NCI-H446 treated with DMSO at 0.1 percent for 48 hours (cell line): Measurements from ENCODE around the gene ZDHHC19.
"Not testable (repeated sequence)": the region's sequence is repeated elsewhere in the genome, so short reads cannot be mapped to it uniquely, and the experiment has no call there.

Experiments used
- DNase-seq: peaks from one replicate; lab custom pipeline; 2025; lab: John Stamatoyannopoulos, UW

Gene ZDHHC19

GRCh38 chr3:196210673-196211556, at the start of gene ZDHHC19:
TSS of gene ZDHHC19 (minus strand) at chr3:196211400. CDS start at chr3:196211315, 85 bp downstream.
- DNase-seq = no peak

GRCh38 chr3:196260784-196261183, 49.6 kb upstream of the ZDHHC19 start:
- no peak for DNase-seq

- DNase-seq = no peak
These were observed 44.6 kb upstream of the ZDHHC19 start for GRCh38 chr3:196255776-196256175.

- no peak for DNase-seq
These were observed 43.4 kb upstream of the ZDHHC19 start for GRCh38 chr3:196254376-196255283.

DNA sequence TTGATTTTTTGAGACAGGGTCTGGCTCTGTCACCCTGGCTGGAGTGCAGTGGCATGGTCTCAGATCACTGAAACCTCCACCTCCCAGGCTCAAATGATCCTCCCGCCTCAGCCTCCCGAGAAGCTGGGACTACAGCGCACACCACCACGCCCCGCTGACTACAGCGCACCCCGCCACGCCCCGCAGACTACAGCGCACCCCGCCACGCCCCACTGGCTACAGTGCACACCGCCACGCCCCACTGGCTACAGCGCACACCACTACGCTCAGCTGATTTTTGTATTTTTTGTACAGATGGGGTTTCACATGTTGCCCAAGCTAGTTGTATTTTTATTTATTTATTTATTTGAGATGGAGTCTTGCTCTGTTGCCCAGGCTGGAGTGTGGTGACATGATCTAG, 40.7 kb upstream of the ZDHHC19 start:
- no peak for DNase-seq

GRCh38 chr3:196246612-196247308, 35.6 kb upstream of the ZDHHC19 start:
- DNase-seq = no peak

DNA sequence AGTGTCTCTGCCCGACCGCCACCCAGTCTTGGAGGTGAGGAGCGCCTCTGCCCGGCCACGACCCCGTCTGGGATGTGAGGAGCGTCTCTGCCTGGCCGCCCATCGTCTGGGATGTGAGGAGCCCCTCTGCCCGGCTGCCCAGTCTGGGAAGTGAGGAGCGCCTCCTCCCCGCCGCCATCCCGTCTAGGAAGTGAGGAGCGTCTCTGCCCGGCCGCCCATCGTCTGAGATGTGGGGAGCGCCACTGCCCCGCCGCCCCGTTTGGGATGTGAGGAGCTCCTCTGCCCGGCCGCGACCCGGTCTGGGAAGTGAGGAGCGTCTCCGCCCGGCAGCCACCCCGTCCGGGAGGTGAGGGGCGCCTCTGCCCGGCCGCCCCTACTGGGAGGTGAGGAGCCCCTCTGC, 33.0 kb upstream of the ZDHHC19 start:
- DNase-seq = not testable (repeated sequence)

GRCh38 chr3:196241704-196242103, 30.5 kb upstream of the ZDHHC19 start:
- no peak for DNase-seq

DNA sequence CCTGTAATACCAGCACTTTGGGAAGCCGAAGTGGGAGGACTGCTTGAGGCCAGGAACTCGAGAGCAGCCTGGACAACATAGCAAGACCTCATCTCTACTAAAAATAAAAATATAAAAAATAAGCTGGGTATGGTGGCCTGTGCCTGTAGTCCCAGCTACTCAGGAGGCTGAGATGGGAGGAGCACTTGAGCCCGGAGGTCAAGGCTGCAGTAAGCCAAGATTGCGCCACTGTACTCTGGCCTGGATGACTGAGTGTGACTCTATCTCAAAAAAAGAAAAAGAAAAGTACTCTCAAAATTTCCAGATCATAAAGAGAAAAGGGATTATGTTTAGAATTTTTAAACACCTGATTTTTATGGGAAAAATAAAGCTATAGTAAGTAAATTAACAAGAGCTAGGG, 29.2 kb upstream of the ZDHHC19 start:
- no peak for DNase-seq

- no peak for DNase-seq
These were observed 27.7 kb upstream of the ZDHHC19 start for GRCh38 chr3:196238612-196239560.

DNA sequence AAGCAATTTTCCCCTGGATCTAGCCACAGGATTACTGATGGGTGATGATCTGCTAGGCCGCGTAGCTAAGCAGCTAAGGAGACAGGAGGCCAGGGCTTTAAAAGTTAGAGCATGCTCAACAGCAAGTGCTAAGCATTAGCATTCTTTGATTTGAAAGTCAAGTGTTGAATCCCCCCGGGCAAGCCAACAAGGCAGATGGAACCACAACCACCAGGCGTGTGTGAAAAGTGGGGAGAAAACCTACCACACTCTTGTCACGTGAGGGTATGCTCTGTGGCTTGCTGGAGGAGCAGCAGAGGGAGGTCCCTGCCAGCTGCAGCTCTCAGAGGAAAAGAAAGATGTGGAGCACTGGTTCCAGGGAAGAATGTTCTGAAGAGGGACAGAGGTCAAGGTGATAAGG, 26.0 kb upstream of the ZDHHC19 start:
- no peak for DNase-seq

- DNase-seq = no peak
These were observed 25.0 kb upstream of the ZDHHC19 start for GRCh38 chr3:196236223-196236622.

DNA sequence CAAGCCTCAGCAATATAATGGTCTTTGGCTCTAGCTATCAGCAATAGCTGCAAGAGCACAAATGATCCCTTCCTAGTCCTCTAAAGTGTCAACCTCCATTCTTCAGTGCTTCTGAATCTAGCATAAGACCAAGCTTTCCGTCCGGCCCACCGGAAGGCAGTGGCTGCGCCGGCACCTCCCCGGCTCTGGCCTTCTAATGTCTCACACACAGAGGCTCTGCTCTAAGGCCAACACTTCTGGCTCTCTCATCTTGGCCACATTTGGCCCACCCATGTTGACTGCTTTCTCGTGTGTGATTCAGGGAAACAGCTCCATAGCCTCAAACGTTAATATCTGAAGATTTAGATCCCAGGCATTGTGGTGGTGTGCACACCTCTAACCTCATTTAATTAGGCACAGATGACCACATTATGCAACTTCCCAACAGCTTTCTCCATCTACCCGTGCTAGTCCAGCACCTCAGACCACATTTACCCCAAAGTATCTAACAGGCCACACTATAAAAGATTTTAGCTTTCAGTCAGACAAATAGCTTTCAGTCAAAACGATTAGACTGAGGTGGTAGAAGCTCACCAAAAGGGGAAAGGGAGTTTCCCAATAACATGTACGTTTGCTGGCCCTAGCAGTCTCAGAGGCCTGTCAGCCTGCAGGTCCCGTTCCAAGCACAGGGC, 24.4 kb upstream of the ZDHHC19 start:
- no peak for DNase-seq

DNA sequence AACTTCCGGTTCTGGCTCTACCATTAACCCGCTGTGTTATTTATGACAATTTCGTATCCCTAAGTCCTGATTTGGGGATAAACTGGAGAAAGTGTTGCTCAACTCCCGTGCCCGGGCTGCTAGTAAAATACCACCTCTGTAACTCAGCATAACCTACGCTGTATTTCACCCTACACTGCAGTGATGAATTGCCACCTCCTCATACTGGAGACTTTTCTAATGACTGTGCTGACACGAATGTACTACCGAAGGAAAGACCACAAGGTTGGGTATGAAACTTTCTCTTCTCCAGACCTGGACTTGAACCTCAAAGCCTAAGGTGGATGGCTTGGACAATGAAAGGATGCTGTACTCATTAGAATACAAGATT, 21.7 kb upstream of the ZDHHC19 start:
- DNase-seq = no peak

- DNase-seq = no peak
These were observed 21.1 kb upstream of the ZDHHC19 start for GRCh38 chr3:196232154-196232881.

DNA sequence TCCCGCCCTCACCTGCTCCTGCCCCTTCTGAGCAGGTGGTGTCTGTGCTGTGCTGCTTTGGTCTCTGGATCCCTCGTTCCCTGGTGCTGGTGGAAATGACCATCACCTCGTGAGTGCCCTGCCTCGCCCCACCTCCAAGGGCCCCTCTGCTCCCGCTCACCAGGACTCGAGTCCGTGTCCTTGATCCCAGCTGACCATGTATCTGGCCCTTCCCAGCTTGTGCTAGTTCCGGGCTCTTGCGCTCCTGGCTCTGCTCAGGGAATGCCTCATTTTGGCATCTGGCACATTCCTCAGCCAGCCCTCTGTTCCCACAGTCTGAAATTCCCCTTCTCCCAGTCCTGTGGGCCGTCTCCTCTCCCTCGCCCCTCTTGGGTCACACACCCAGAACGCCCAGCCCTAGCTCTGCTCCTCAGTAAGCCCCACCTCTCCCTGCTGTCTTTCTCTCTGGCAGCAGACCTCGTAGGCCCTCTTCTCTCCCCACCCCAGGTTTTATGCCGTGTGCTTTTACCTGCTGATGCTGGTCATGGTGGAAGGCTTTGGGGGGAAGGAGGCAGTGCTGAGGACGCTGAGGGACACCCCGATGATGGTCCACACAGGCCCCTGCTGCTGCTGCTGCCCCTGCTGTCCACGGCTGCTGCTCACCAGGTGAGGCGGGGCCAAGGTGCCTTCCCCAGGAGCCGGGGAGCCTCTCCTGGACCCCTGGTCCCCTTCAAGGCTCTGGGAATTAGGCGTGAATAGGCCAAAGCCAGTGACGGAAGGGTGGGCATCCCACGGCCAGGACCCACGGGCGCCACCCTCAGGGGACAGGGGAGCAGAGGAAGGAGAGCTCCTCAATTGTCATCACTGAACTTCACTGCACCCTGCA, 16.7 kb upstream of the ZDHHC19 start:
- DNase-seq = no peak

- DNase-seq = no peak
These were observed 15.9 kb upstream of the ZDHHC19 start for GRCh38 chr3:196227121-196227561.

DNA sequence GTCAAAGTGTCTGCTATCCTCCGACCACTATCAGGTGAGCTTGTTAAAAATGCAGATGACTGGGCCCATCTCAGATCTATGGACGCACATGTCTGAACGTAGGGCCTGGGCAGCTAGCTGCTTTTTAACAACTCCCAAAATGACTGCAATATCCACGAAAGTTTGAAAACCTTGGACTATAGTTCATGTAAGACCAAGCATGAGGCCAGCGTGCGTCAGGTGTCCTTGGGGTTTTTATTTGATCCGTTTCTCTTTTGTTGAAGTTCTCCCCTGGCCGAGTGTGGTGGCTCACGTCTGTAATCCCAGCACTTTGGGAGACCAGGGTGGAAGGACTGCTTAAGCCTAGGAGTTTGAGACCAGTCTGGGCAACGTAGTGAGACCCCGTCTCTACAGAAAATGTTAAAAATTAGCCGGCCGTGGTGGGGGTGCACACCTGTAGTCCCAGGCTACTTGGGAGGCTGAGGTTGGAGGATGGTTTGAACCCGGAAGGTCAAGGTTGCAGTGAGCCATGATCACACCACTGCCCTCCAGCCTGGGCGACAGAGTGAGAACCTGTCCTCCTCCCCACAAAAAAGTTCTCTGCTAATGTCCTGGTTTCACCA, 14.7 kb upstream of the ZDHHC19 start:
- DNase-seq = no peak
